NCI-H510A treated with DMSO at 0.1 percent for 48 hours (cell line): ENCODE results near the gene PI4K2A.

Experiments
- DNase-seq: peaks from one replicate; lab custom pipeline; 2025; lab: John Stamatoyannopoulos, UW

The PI4K2A gene

DNA sequence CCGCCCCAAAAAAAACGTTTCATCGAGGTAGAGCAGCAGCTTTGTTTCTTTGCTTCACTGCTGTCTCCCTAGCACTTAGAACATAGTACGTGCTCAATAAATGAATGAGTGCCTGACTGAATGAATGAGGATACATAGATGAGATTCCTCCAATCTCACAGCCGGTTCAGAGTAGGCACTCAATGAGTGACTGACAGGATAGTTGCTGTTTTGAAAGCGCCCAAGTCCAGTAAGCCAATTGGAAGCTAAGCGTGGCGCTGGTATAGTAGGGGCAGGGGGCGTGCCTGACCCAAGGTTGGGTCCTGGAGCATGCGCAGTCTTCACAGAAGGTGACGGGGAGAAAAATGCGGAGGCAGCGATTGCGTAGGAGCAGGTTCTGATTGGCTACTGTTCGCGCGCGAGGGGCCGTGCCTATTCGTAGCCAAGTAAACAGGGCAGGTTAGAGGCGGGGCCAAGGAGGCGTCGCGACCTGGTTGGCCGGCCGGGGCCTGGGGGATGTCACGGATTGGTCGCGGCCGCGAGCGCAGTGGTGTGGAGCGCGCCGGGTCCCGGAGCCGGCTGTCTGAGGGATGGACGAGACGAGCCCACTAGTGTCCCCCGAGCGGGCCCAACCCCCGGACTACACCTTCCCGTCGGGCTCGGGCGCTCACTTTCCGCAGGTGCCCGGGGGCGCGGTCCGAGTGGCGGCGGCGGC is at the start of gene PI4K2A:
PI4K2A (plus strand) TSS at position 498 of the 694 bp plus-strand sequence; CDS start at position 570, 72 bp downstream.
- DNase-seq: peak; percentile 98

- no peak for DNase-seq
Observed at GRCh38 chr10:97590748-97591495, 49.5 kb upstream of the PI4K2A start.

DNA sequence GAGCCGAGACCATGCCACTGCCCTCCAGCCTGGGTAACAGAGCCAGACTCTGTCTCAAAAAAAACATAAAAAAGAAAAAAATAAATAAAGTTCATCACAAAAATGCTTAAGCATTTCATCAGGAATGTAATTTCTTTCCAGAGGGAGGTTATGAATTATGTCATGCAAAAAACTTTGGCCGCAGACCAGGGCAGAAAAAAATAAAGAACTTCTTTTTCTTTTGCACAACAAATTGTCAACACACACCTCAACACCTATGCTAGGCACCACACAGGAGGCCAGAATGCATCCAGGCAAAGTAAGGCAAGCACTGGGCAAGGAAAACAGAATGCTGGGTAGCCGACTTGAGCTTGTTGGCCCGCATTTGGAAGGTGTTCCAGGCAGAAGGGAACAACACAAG is 47.0 kb upstream of the PI4K2A start:
- DNase-seq: no peak

DNA sequence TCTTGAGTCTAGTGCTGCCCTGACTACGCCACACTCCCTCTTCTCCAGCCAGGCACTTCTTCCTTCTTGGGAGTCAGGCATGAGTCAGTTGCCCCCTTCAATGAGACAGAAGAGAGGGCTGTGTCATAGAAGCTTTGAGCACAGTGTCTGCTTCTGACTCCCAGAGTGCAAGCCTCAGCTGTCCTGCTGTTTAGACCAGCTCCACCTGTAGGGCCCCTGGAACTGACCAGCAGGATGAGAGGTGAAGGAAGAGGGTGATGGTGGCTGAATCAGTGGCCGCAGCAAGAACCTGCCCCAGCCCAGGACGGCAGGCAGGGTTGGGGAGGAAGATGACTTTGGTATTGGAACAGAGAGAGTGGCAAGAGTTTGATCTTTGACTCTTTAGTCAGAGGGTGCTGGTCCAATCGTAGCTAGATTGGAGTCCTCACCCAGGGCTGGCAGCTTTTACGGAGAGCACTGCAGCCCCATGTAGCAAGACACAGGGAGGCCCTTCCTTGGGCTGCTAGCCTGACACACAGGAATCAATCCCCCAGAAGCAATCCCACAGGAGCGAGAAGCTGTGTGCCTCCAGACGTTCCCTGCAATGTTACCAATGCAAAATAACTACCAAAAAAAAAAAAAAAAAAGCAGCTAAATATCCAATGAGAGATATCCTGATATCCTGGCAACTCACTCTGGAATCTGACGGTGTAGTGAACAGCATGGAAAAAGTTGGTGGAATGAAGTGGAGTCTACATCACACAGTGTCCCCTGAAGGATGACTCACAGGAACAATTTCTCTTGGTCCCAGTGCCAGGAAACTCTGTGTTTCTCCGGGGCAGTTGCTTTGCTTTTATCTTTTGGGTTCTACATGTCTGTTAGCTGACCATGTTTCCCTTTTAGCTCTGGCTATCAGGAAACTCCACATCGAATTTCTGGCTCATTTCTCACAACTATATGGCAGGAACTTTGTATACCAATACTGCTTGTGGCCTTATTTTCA is 44.1 kb upstream of the PI4K2A start:
- DNase-seq: no peak

GRCh38 chr10:97597778-97598177 is 42.7 kb upstream of the PI4K2A start:
- DNase-seq: no peak

DNA sequence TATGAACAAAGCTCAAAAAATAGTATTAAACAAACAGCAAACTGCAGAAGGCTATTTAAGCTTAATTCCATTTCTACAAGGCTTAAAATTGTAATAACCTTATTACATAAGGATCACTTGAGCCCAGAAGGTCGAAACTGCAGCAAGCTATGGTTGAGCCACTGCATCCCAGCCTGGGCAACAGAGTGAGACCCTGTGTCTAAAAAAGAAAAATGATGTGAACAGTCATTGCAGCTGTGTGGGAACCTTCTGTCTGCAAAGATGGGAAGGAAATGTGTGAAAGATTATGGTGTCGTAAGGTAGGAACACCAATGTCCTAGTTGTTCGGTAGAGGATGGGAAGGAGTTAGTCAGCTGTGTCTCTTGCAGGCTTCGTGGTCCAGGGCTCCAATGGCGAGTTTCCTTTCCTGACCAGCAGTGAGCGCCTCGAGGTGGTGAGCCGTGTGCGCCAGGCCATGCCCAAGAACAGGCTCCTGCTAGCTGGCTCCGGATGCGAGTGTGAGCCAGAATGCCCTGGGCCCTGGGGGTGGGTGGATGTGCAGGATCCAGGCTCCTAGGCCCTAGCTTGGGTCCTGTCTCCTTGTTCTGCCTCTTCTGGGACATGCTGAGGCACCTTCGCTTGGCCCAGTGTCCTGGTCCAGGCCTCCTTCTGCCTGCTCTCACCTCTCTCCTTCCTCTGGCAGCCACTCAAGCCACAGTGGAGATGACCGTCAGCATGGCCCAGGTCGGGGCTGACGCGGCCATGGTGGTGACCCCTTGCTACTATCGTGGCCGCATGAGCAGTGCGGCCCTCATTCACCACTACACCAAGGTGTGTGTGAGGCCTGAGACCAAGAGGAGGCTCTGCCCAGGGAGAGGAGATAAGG is 41.8 kb upstream of the PI4K2A start:
- DNase-seq: no peak

DNA sequence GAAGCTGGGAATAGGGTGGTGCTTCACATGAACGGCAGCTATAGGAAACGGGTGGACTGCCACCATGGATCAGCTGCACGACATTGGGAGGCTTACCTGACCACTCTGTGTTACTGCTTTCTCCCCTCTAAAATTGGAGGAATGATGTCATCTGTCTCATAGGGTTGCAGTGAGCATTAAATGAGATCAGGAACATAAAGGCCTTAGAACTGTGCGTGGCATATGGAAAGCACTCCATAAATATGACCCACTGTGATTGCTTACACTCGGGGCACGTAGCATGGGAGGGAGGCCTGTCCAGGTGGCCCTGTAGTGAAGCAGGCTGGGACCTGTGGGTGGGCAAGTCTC is 41.2 kb upstream of the PI4K2A start:
- DNase-seq: no peak

DNA sequence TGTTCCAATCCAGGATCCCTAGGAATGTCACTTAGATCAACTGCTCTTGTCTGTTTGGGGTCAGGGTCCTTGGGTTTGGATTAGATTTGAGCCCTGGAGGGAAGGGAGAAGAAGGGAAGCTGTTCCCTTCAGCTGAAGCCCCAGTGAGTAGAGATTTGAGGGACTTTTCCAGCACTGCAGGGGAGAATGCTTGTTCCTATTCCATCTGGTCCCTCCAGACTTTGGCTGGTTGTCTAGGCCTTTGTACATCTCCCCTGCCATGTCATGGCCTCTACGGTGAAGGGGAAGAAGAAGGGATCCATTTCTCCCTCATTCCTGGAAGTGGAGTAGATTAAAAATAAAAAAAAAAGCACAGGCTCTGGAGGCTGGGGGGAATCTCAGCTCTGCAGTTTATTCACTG is 39.9 kb upstream of the PI4K2A start:
- DNase-seq: no peak

DNA sequence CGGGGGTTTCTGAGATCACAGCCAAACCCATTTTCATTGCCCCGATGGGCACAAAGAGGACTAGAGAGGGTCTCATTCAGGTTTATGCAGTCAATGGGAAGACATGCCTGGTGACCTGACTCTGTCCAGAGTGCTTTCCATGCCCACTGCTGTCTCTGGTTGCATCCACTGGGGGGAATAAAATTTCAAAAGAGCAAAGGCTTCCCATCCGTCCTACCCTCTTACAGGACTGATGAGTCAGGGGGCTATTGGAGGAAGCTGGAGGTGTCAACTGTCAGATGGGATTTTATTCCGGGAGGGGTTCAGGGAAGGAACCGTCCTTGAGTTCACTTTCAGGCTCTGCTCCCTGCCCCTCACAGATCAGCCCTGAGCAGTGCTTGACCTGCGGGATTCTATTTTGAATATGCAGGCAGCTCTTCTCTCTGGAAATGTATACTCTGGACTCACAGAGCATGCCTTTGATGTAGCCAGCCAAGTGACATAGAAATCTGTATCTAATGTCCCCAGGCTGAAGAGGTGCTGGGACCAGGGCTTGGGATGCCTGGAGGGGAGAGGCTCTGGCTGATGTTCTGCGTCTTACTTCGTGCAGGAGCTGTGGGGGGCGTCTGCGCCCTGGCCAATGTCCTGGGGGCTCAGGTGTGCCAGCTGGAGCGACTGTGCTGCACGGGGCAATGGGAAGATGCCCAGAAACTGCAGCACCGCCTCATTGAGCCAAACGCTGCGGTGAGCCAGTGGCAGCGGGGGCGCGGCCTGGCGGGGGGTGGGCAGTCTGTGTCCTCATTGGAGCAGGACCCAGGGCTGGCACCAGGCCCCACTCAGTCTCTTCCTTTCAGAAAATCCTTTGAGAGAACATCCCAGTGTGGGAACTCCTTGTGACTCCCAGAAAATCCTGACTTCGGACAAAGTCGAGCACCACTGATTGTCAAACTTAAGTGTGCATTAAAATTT is 38.9 kb upstream of the PI4K2A start:
- DNase-seq: no peak

- no peak for DNase-seq
Observed at GRCh38 chr10:97607095-97607636, 33.3 kb upstream of the PI4K2A start.

DNA sequence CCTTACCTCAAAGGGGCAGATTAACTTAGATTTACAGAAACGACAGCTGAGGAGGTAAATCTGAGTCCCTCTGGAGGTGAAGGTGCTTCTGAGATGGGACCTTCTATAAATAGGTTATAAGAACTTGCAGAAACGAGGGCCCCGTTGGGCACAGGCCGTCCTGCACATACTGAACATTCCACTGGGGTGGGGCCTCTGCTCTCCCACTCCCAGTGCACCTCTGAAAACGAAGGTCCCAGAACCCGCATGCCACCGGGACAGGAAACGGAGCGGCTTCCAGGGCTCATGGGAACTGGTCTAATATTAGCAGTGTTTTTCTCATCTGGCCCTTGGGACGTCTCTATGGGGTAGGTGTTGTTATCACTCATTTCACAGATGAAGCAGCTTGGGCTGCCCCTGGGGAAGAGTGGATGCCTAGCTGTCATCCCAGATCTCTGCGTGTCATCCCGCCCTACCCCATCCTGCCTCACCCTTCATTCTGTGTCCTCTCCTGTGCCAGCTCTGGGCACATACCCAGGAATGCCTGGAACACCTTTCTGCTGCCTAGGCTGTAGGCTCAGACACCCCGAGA is 31.4 kb upstream of the PI4K2A start:
- no peak for DNase-seq

- no peak for DNase-seq
Observed at GRCh38 chr10:97611473-97611872, 29.0 kb upstream of the PI4K2A start.

DNA sequence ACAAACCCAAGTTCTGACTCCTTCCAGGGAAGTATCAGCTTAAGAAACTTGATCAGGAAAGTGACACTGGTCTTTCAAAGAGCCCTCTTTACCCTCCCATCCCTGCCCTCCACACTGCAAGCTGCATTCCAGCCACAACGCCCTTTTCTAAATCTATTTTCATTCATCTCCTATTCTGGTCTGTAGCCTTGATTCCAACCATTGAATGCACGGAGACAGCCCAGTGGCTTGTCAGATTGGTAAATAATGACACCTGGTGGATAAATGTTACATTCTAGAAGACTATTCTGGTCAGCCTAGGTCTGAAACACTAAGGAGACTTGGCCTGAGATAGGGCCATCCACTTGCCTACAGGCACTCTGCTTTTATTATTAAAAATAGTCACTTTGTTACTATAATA is 28.1 kb upstream of the PI4K2A start:
- peak; percentile 41 for DNase-seq

DNA sequence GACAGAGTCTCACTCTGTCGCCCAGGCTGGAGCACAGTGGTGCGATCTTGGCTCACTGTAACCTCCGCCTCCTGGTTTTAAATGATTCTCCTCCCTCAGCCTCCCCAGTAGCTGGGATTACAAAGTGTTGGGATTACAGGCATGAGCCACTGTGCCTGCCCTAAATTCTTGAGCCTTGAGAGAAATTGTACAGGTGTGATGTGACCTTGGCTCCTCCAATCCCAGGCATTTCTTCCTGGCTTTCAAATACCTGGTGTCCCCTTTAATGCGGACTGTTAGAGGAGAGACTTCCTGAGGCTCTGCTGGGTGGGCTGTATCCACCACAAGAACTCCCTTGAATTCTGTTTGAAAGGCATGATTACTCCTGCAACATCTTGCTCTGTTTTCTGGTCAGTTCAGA is 22.2 kb upstream of the PI4K2A start:
- no peak for DNase-seq

GRCh38 chr10:97618733-97619132 is 21.7 kb upstream of the PI4K2A start:
- DNase-seq: no peak

DNA sequence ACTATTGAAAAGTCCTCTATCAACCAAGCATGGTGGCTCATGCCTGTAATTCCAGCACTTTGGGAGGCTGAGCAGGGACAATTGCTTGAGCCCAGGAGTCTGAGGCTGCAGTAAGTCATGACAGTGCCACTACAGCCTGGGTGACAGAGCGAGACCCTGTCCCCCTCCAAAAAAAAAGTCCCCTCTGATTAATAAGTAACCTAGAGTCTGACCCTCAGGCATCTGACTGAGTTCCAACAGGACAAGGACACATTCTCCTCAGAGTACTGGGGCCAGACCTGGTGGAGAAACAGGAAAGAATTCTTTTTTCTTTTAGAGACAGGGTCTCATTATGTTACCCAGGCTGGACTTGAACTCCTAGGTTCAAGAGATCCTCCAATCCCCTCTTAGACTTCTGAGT is 17.2 kb upstream of the PI4K2A start:
- no peak for DNase-seq

- DNase-seq: no peak
Observed at GRCh38 chr10:97627731-97628130, 12.7 kb upstream of the PI4K2A start.

DNA sequence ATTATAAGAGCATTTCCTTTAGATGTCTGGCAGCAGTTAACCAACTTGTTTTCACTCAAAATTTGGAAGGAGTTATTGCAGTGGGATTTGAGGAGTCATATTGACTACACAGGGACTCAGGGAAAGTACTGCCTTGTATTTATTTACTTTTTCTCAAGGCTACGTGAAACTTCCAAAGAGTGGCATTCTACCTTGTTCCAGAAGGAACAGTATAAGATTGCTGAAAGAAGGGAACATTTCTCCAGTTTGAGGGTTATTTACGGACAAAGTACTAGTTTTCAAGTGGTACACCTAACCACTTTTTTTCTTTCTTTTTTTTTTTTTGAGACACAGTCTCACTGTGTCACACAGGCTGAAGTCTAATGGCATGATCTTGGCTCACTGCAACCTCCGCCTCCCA is 12.2 kb upstream of the PI4K2A start:
- no peak for DNase-seq

GRCh38 chr10:97629289-97629688 is 11.2 kb upstream of the PI4K2A start:
- DNase-seq: no peak

GRCh38 chr10:97631098-97631497 is 9.4 kb upstream of the PI4K2A start:
- DNase-seq: no peak
